Right atrium auricular region (tissue), 2 donors: Measurements from ENCODE around the gene ADAMTS17. TPM values are rescaled to one million over a fixed set of nuclear protein-coding genes. Genes with fewer than 3 reads are reported as not detected.
A peak's percentile ranks its signal among the peaks of the same experiment; 100 is the strongest.

Experiments used
- DNase-seq: peaks from one replicate; pipeline ENCODE4 v3.0.0-alpha.2; 2019; ENCODE audit warnings: low spot score
- H3K27ac ChIP-seq, 2 donors: fragments of 200-600 bp; sonication (generic); 1 replicate in 1 of 2; 2 replicates in 1 of 2; pipeline ENCODE4 v1.5.1; 2016 to 2019
- H3K27me3 ChIP-seq, 2 donors: fragments of 200-600 bp; sonication (generic); one replicate each; pipeline versions ENCODE4 v1.5.1 to v1.6.0; 2017 to 2019
- H3K36me3 ChIP-seq: fragments of 200-600 bp; sonication (generic); one replicate; pipeline ENCODE4 v1.5.1; 2016
- H3K4me1 ChIP-seq, 2 donors: fragments of 200-600 bp; sonication (generic); one replicate each; pipeline versions ENCODE4 v1.5.1 to v1.6.0; 2017 to 2019
- H3K4me3 ChIP-seq, 2 donors: fragments of 200-600 bp; sonication (generic); 1 replicate in 1 of 2; 2 replicates in 1 of 2; pipeline ENCODE4 v1.5.1; 2017 to 2019; ENCODE audit warnings: mild to moderate bottlenecking in 1 of 2, moderate library complexity in 1 of 2
- H3K9me3 ChIP-seq, 2 donors: fragments of 200-600 bp; sonication (generic); one replicate each; pipeline ENCODE4 v1.5.1; 2019
- CTCF ChIP-seq, 2 donors: fragments of 200-600 bp; sonication (generic); IDR thresholded peaks; one replicate each; pipeline ENCODE4 v1.5.1; 2019; ENCODE audit warnings: antibody characterized with exemption in 2 of 2
- total RNA-seq, 2 donors: library from RNA; depleted of rRNA; stranded (reverse); fragments of >200 nt; gene quantifications; one replicate each; pipeline ENCODE4 v1.1.0, GENCODE V29; 2016

Gene ADAMTS17
- total RNA-seq, 2 donors from 2014 or later, result 3.6 to 4.4 TPM

GRCh38 chr15:99925661-99926461, 415.9 kb downstream of the ADAMTS17 start:
- TF ChIP-seq CTCF (IDR thresholded peaks at IDR 0.05), result no peak
- Histone ChIP-seq H3K4me1 (peaks cover 0 to 14% of the 10 kb centered on the region in 2 donors), H3K9me3 (no peaks in the 10 kb centered on the region), H3K4me3 (peak overlapping the region; percentile 40 to 48), H3K27me3 (no peaks in the 10 kb centered on the region), H3K27ac (peak overlapping the region; percentile 53 to 85), H3K36me3 (no peaks in the 10 kb centered on the region)
- peak; percentile 68 for DNase-seq

- Histone ChIP-seq H3K4me3 (no peak overlapping the region), H3K27ac (no peak overlapping the region), H3K36me3 (no peaks in the 10 kb centered on the region), H3K27me3 (no peaks in the 10 kb centered on the region), H3K4me1 (peaks cover 0 to 11% of the 10 kb centered on the region in 2 donors), H3K9me3 (no peaks in the 10 kb centered on the region)
- TF ChIP-seq CTCF (IDR thresholded peaks at IDR 0.05), result no peak
- no peak for DNase-seq
These were observed 418.1 kb downstream of the ADAMTS17 start for GRCh38 chr15:99923711-99924110.

Other genes with a start within 250 kb of the ADAMTS17 start
- gene CERS3, start 187.0 kb upstream of the ADAMTS17 start, total RNA-seq, result not detected